OCI-LY7 (cell line): ENCODE results near the gene VIT.

Experiments
- CTCF ChIP-seq: fragments of 200-600 bp; sonication (generic); conservative IDR thresholded peaks from 2 replicates; pipeline ENCODE4 v1.5.1; 2014; ENCODE audit warnings: mild to moderate bottlenecking, antibody characterized with exemption, low read length, moderate library complexity, mixed read lengths
- EZH2phosphoT487 ChIP-seq: fragments of 200-600 bp; sonication (generic); IDR thresholded peaks from 2 replicates; pipeline ENCODE4 v1.6.1; 2018; ENCODE audit warnings: low read depth, borderline replicate concordance, mild to moderate bottlenecking, mixed run types, antibody characterized with exemption, low read length, moderate library complexity, mixed read lengths

GRCh38 chr2:36678856-36679255 lies 17.7 kb upstream of the VIT start:
- TF ChIP-seq CTCF (no peak), EZH2phosphoT487 (no peak)
